IPS-18c (cell line): Measurements from ENCODE around the gene SLC44A3.
A peak's percentile ranks its signal among the peaks of the same experiment; 100 is the strongest.

Experiments used
- H3K4me3 ChIP-seq: 2 replicates; pipeline ENCODE4 v1.7.0; 2013; ENCODE audit warnings: low read depth, mild to moderate bottlenecking, low read length, moderate library complexity; ENCODE audit not compliant: insufficient read depth
- H3K9me3 ChIP-seq: one replicate; pipeline ENCODE4 v1.6.1; 2013; ENCODE audit warnings: mild to moderate bottlenecking, low read length, moderate library complexity; ENCODE audit not compliant: control insufficient read depth, insufficient read depth

The SLC44A3 gene

GRCh38 chr1:94908190-94908589 is 88.0 kb downstream of the SLC44A3 start:
- Histone ChIP-seq H3K4me3 (no peak overlapping the region), H3K9me3 (no peaks in the 10 kb centered on the region)

- H3K4me3 ChIP-seq = no peak overlapping the region
- no peaks in the 10 kb centered on the region for H3K9me3 ChIP-seq
Observed at GRCh38 chr1:94908965-94909364, 88.8 kb downstream of the SLC44A3 start.

GRCh38 chr1:94909486-94909885 is 89.3 kb downstream of the SLC44A3 start:
- Histone ChIP-seq H3K4me3 (no peak overlapping the region), H3K9me3 (no peaks in the 10 kb centered on the region)

GRCh38 chr1:94912263-94913184 is 92.4 kb downstream of the SLC44A3 start:
- Histone ChIP-seq H3K4me3 (no peak overlapping the region), H3K9me3 (no peaks in the 10 kb centered on the region)

GRCh38 chr1:94917251-94917650 is 97.1 kb downstream of the SLC44A3 start:
- H3K4me3 ChIP-seq = no peak overlapping the region

GRCh38 chr1:94919241-94920030 is 99.3 kb downstream of the SLC44A3 start:
- Histone ChIP-seq H3K4me3 (no peak overlapping the region), H3K9me3 (no peaks in the 10 kb centered on the region)

More at GRCh38 chr1:94917251-94917650, 97.1 kb downstream of the SLC44A3 start:
- no peaks in the 10 kb centered on the region for H3K9me3 ChIP-seq

GRCh38 chr1:94920061-94920460 is 99.9 kb downstream of the SLC44A3 start:
- H3K4me3 ChIP-seq = no peak overlapping the region
- no peaks in the 10 kb centered on the region for H3K9me3 ChIP-seq

GRCh38 chr1:94921977-94922376 is 101.8 kb downstream of the SLC44A3 start:
- Histone ChIP-seq H3K9me3 (no peaks in the 10 kb centered on the region), H3K4me3 (no peak overlapping the region)

GRCh38 chr1:94922761-94923331 is 102.7 kb downstream of the SLC44A3 start:
- Histone ChIP-seq H3K4me3 (no peak overlapping the region), H3K9me3 (no peaks in the 10 kb centered on the region)

- H3K4me3 ChIP-seq = peak overlapping the region; percentile 90
Observed at GRCh38 chr1:94925004-94925403, 104.8 kb downstream of the SLC44A3 start.

GRCh38 chr1:94925561-94926125 is 105.5 kb downstream of the SLC44A3 start:
- H3K4me3 ChIP-seq = peak overlapping the region; percentile 90
- no peaks in the 10 kb centered on the region for H3K9me3 ChIP-seq

More at GRCh38 chr1:94925004-94925403, 104.8 kb downstream of the SLC44A3 start:
- no peaks in the 10 kb centered on the region for H3K9me3 ChIP-seq

- H3K9me3 ChIP-seq = no peaks in the 10 kb centered on the region
- peak overlapping the region; percentile 90 for H3K4me3 ChIP-seq
Observed at GRCh38 chr1:94926126-94926914, 106.2 kb downstream of the SLC44A3 start.

GRCh38 chr1:94926915-94927404 is 106.8 kb downstream of the SLC44A3 start, which contains the start of gene CNN3:
TSS of gene CNN3 (minus strand) at chr1:94927110. CDS start at chr1:94926894, 216 bp downstream.
- no peaks in the 10 kb centered on the region for H3K9me3 ChIP-seq
- H3K4me3 ChIP-seq = peak within 1 kb of the TSS; percentile 90

- peak overlapping the region; percentile 90 for H3K4me3 ChIP-seq
Observed at GRCh38 chr1:94927405-94928175, 107.4 kb downstream of the SLC44A3 start.

GRCh38 chr1:94928293-94928939 is 108.3 kb downstream of the SLC44A3 start:
- H3K4me3 ChIP-seq = peak overlapping the region; percentile 90

More at GRCh38 chr1:94927405-94928175, 107.4 kb downstream of the SLC44A3 start:
- no peaks in the 10 kb centered on the region for H3K9me3 ChIP-seq

More at GRCh38 chr1:94928293-94928939, 108.3 kb downstream of the SLC44A3 start:
- H3K9me3 ChIP-seq = no peaks in the 10 kb centered on the region
